ENCODE data around the gene LRP1-AS. TPM values are rescaled to one million over a fixed set of nuclear protein-coding genes. Genes with fewer than 3 reads are reported as not detected.

Gene LRP1-AS
- total RNA-seq, 1 donor from 2014 or later = not detected

- peaks cover 33% of the 10 kb centered on the region for H3K36me3 Mint-ChIP-seq (ENCODE audit: insufficient read depth)
- H3K4me1 Mint-ChIP-seq (ENCODE audit: low read depth) = no peaks in the 10 kb centered on the region
- TF ChIP-seq CTCF (IDR thresholded peaks at IDR 0.05; ENCODE audit: unreplicated experiment) = no peak
- DNase-seq (ENCODE audit: low spot score, unreplicated experiment) = no peak
- no peaks in the 10 kb centered on the region for H3K9me3 Mint-ChIP-seq (ENCODE audit: low read depth)
- H3K27me3 Mint-ChIP-seq = no peaks in the 10 kb centered on the region
- no peak overlapping the region for H3K4me3 Mint-ChIP-seq (ENCODE audit: low read depth)
- no peak overlapping the region for H3K27ac Mint-ChIP-seq
Measured at GRCh38 chr12:57160741-57161140, 13.3 kb upstream of the LRP1-AS start.

- H3K9me3 Mint-ChIP-seq (ENCODE audit: low read depth) = no peaks in the 10 kb centered on the region
- no peaks in the 10 kb centered on the region for H3K27me3 Mint-ChIP-seq
- DNase-seq (ENCODE audit: low spot score, unreplicated experiment) = no peak
- H3K27ac Mint-ChIP-seq = no peak overlapping the region
- H3K36me3 Mint-ChIP-seq (ENCODE audit: insufficient read depth) = peaks cover 34% of the 10 kb centered on the region
- no peak overlapping the region for H3K4me3 Mint-ChIP-seq (ENCODE audit: low read depth)
- H3K4me1 Mint-ChIP-seq (ENCODE audit: low read depth) = no peaks in the 10 kb centered on the region
- no peak for TF ChIP-seq CTCF (IDR thresholded peaks at IDR 0.05; ENCODE audit: unreplicated experiment)
Measured at GRCh38 chr12:57160040-57160439, 12.6 kb upstream of the LRP1-AS start.

GRCh38 chr12:57159311-57159710 lies 11.9 kb upstream of the LRP1-AS start:
- no peak overlapping the region for H3K27ac Mint-ChIP-seq
- no peak for TF ChIP-seq CTCF (IDR thresholded peaks at IDR 0.05; ENCODE audit: unreplicated experiment)
- H3K9me3 Mint-ChIP-seq (ENCODE audit: low read depth) = no peaks in the 10 kb centered on the region
- no peak overlapping the region for H3K4me3 Mint-ChIP-seq (ENCODE audit: low read depth)
- H3K27me3 Mint-ChIP-seq = no peaks in the 10 kb centered on the region
- peaks cover 29% of the 10 kb centered on the region for H3K36me3 Mint-ChIP-seq (ENCODE audit: insufficient read depth)
- no peaks in the 10 kb centered on the region for H3K4me1 Mint-ChIP-seq (ENCODE audit: low read depth)
- DNase-seq (ENCODE audit: low spot score, unreplicated experiment) = no peak

- no peaks in the 10 kb centered on the region for H3K9me3 Mint-ChIP-seq (ENCODE audit: low read depth)
- H3K36me3 Mint-ChIP-seq (ENCODE audit: insufficient read depth) = peaks cover 30% of the 10 kb centered on the region
- H3K27me3 Mint-ChIP-seq = no peaks in the 10 kb centered on the region
Measured at GRCh38 chr12:57158665-57159064, 11.2 kb upstream of the LRP1-AS start.

GRCh38 chr12:57158186-57158585 lies 10.8 kb upstream of the LRP1-AS start:
- Mint-ChIP-seq H3K4me3 (ENCODE audit: low read depth) (no peak overlapping the region), H3K27me3 (no peaks in the 10 kb centered on the region), H3K36me3 (ENCODE audit: insufficient read depth) (peaks cover 31% of the 10 kb centered on the region), H3K4me1 (ENCODE audit: low read depth) (no peaks in the 10 kb centered on the region), H3K9me3 (ENCODE audit: low read depth) (no peaks in the 10 kb centered on the region), H3K27ac (no peak overlapping the region)
- no peak for DNase-seq (ENCODE audit: low spot score, unreplicated experiment)
- TF ChIP-seq CTCF (IDR thresholded peaks at IDR 0.05; ENCODE audit: unreplicated experiment) = no peak

More at GRCh38 chr12:57158665-57159064, 11.2 kb upstream of the LRP1-AS start:
- no peak overlapping the region for H3K27ac Mint-ChIP-seq
- DNase-seq (ENCODE audit: low spot score, unreplicated experiment) = no peak
- H3K4me3 Mint-ChIP-seq (ENCODE audit: low read depth) = no peak overlapping the region
- no peaks in the 10 kb centered on the region for H3K4me1 Mint-ChIP-seq (ENCODE audit: low read depth)
- TF ChIP-seq CTCF (IDR thresholded peaks at IDR 0.05; ENCODE audit: unreplicated experiment) = no peak

All from progenitor cell of endocrine pancreas (in vitro differentiated cells).